ENCODE measurements around the gene SAT2.
"Not testable (repeated sequence)": the region's sequence is repeated elsewhere in the genome, so short reads cannot be mapped to it uniquely, and the experiment has no call there.

Gene SAT2

GRCh38 chr17:7611635-7612293 is 15.9 kb downstream of the SAT2 start:
- no peak overlapping the region for H2BK12ac ChIP-seq (ENCODE audit: low read length in 2 of 2)
- H3K9me3 ChIP-seq (ENCODE audit: control insufficient read depth, low read length) = no peaks in the 10 kb centered on the region
- H2BK15ac ChIP-seq (ENCODE audit: low read depth, poor library complexity, severe bottlenecking) = no peak overlapping the region
- no peak overlapping the region for H3K18ac ChIP-seq (ENCODE audit: low read depth in 1 of 2, low read length in 2 of 2)
- no peak overlapping the region for H3K23ac ChIP-seq (ENCODE audit: low read length in 2 of 2)
- no peak overlapping the region for H4K91ac ChIP-seq (ENCODE audit: low read length)
- no peak overlapping the region for H4K8ac ChIP-seq (ENCODE audit: low read length)
- H3K9ac ChIP-seq (ENCODE audit: low read length) = peak overlapping the region; percentile 37
- 67% methylated on average over 1 of the region's 3 CpGs for WGBS
- H3K27ac ChIP-seq (ENCODE audit: low read length, poor library complexity, severe bottlenecking) = no peak overlapping the region
- H3K36me3 ChIP-seq (ENCODE audit: control insufficient read depth in 1 of 2, insufficient read depth in 2 of 2, low read depth in 1 of 2, low read length in 2 of 2) = peaks cover 3 to 29% of the 10 kb centered on the region in 2 experiments
- DNase-seq = no peak
- H3K4me2 ChIP-seq (ENCODE audit: low read length, poor library complexity, severe bottlenecking) = peak overlapping the region; percentile 58
- peaks cover 2% of the 10 kb centered on the region for H3K79me1 ChIP-seq (replicated peaks; ENCODE audit: low read length, poor library complexity, severe bottlenecking)
- H3K4ac ChIP-seq (ENCODE audit: low read depth in 1 of 2, low read length in 2 of 2) = no peak overlapping the region
- no peak overlapping the region for H2AFZ ChIP-seq (ENCODE audit: low read depth, low read length)
- H2AK5ac ChIP-seq (ENCODE audit: low read length, severe bottlenecking) = peak overlapping the region; percentile 35
- H2BK5ac ChIP-seq (ENCODE audit: low read depth, low read length, poor library complexity, severe bottlenecking) = no peak overlapping the region
- H3K4me1 ChIP-seq (ENCODE audit: control insufficient read depth, insufficient read depth, low read depth, low read length) = peaks cover 4% of the 10 kb centered on the region
- H3K27me3 ChIP-seq (ENCODE audit: control insufficient read depth in 1 of 2, insufficient read depth in 1 of 2, low read length in 2 of 2) = no peaks in the 10 kb centered on the region
- no peak overlapping the region for H3K14ac ChIP-seq (ENCODE audit: low read length in 2 of 2)
- no peak overlapping the region for H2BK120ac ChIP-seq (ENCODE audit: low read depth, low read length)
- H3K4me3 ChIP-seq (ENCODE audit: insufficient read depth in 1 of 2, low read depth in 1 of 2, low read length in 2 of 2) = peak overlapping the region in 1 of 2 experiments; percentile 28

DNA sequence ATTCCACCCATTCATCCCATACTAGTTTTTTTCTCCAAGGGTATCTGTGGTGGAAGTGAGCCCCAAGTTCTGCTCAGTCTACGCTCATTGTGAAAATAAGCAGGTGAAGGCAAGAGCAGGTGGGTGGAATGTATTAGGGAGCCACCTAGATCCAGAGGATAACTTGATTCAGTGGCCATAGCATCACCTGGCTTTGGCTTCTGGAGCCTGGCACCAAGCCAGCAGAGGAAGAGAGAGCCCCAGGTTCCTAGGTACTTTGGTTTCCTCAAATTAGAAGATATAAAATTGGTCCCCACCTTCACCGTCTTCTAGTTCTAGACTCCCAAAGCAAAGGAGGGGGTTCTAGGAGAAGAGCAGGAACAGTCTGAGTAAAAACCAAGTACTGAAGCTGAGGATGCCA is 17.0 kb downstream of the SAT2 start:
- no peak overlapping the region for H4K91ac ChIP-seq (ENCODE audit: low read length)
- WGBS = 100% methylated on average over 2 of the region's 2 CpGs

GRCh38 chr17:7606280-7606679 is 21.3 kb downstream of the SAT2 start:
- no peak overlapping the region for H2AK5ac ChIP-seq (ENCODE audit: low read length, severe bottlenecking)
- no peaks in the 10 kb centered on the region for H3K9me3 ChIP-seq (ENCODE audit: control insufficient read depth, low read length)
- no peak overlapping the region for H2BK12ac ChIP-seq (ENCODE audit: low read length in 2 of 2)
- H3K14ac ChIP-seq (ENCODE audit: low read length in 2 of 2) = no peak overlapping the region
- no peak overlapping the region for H2BK15ac ChIP-seq (ENCODE audit: low read depth, poor library complexity, severe bottlenecking)
- H3K4me1 ChIP-seq (ENCODE audit: control insufficient read depth, insufficient read depth, low read depth, low read length) = peaks cover 1% of the 10 kb centered on the region
- H3K27me3 ChIP-seq (ENCODE audit: control insufficient read depth in 1 of 2, insufficient read depth in 1 of 2, low read length in 2 of 2) = no peaks in the 10 kb centered on the region
- DNase-seq = no peak
- peaks cover 34 to 63% of the 10 kb centered on the region in 2 experiments for H3K36me3 ChIP-seq (ENCODE audit: control insufficient read depth in 1 of 2, insufficient read depth in 2 of 2, low read depth in 1 of 2, low read length in 2 of 2)
- H3K18ac ChIP-seq (ENCODE audit: low read depth in 1 of 2, low read length in 2 of 2) = no peak overlapping the region
- H3K4ac ChIP-seq (ENCODE audit: low read depth in 1 of 2, low read length in 2 of 2) = no peak overlapping the region
- H3K9ac ChIP-seq (ENCODE audit: low read length) = no peak overlapping the region
- H3K23ac ChIP-seq (ENCODE audit: low read length in 2 of 2) = no peak overlapping the region
- no peak overlapping the region for H4K91ac ChIP-seq (ENCODE audit: low read length)
- no peak overlapping the region for H3K4me2 ChIP-seq (ENCODE audit: low read length, poor library complexity, severe bottlenecking)
- no peak overlapping the region for H2BK5ac ChIP-seq (ENCODE audit: low read depth, low read length, poor library complexity, severe bottlenecking)
- peaks cover 24% of the 10 kb centered on the region for H3K79me1 ChIP-seq (replicated peaks; ENCODE audit: low read length, poor library complexity, severe bottlenecking)
- 100% methylated on average over 4 of the region's 4 CpGs for WGBS
- no peak overlapping the region for H3K27ac ChIP-seq (ENCODE audit: low read length, poor library complexity, severe bottlenecking)
- no peak overlapping the region for H2AFZ ChIP-seq (ENCODE audit: low read depth, low read length)
- H2BK120ac ChIP-seq (ENCODE audit: low read depth, low read length) = no peak overlapping the region
- H4K8ac ChIP-seq (ENCODE audit: low read length) = no peak overlapping the region
- H3K4me3 ChIP-seq (ENCODE audit: insufficient read depth in 1 of 2, low read depth in 1 of 2, low read length in 2 of 2) = no peak overlapping the region

More for the DNA sequence above, 17.0 kb downstream of the SAT2 start:
- H3K23ac ChIP-seq (ENCODE audit: low read length in 2 of 2) = no peak overlapping the region
- no peak overlapping the region for H3K18ac ChIP-seq (ENCODE audit: low read depth in 1 of 2, low read length in 2 of 2)
- no peak overlapping the region for H2BK5ac ChIP-seq (ENCODE audit: low read depth, low read length, poor library complexity, severe bottlenecking)
- H3K4ac ChIP-seq (ENCODE audit: low read depth in 1 of 2, low read length in 2 of 2) = no peak overlapping the region
- no peak overlapping the region for H2BK12ac ChIP-seq (ENCODE audit: low read length in 2 of 2)
- H2AK5ac ChIP-seq (ENCODE audit: low read length, severe bottlenecking) = no peak overlapping the region
- no peak overlapping the region for H3K9ac ChIP-seq (ENCODE audit: low read length)
- no peak overlapping the region for H3K4me3 ChIP-seq (ENCODE audit: insufficient read depth in 1 of 2, low read depth in 1 of 2, low read length in 2 of 2)
- H3K14ac ChIP-seq (ENCODE audit: low read length in 2 of 2) = no peak overlapping the region
- H3K27ac ChIP-seq (ENCODE audit: low read length, poor library complexity, severe bottlenecking) = no peak overlapping the region
- H3K79me1 ChIP-seq (replicated peaks; ENCODE audit: low read length, poor library complexity, severe bottlenecking) = peaks cover 6% of the 10 kb centered on the region
- H2BK120ac ChIP-seq (ENCODE audit: low read depth, low read length) = no peak overlapping the region
- DNase-seq = no peak
- no peaks in the 10 kb centered on the region for H3K9me3 ChIP-seq (ENCODE audit: control insufficient read depth, low read length)
- peaks cover 3% of the 10 kb centered on the region for H3K4me1 ChIP-seq (ENCODE audit: control insufficient read depth, insufficient read depth, low read depth, low read length)
- H2BK15ac ChIP-seq (ENCODE audit: low read depth, poor library complexity, severe bottlenecking) = no peak overlapping the region
- peaks cover 3 to 37% of the 10 kb centered on the region in 2 experiments for H3K36me3 ChIP-seq (ENCODE audit: control insufficient read depth in 1 of 2, insufficient read depth in 2 of 2, low read depth in 1 of 2, low read length in 2 of 2)
- no peak overlapping the region for H4K8ac ChIP-seq (ENCODE audit: low read length)
- no peak overlapping the region for H2AFZ ChIP-seq (ENCODE audit: low read depth, low read length)
- no peak overlapping the region for H3K4me2 ChIP-seq (ENCODE audit: low read length, poor library complexity, severe bottlenecking)
- H3K27me3 ChIP-seq (ENCODE audit: control insufficient read depth in 1 of 2, insufficient read depth in 1 of 2, low read length in 2 of 2) = no peaks in the 10 kb centered on the region

GRCh38 chr17:7597561-7597960 is 30.1 kb downstream of the SAT2 start:
- not testable (repeated sequence) for H3K4me2 ChIP-seq (ENCODE audit: low read length, poor library complexity, severe bottlenecking); H3K27ac ChIP-seq (ENCODE audit: low read length, poor library complexity, severe bottlenecking); H2AK5ac ChIP-seq (ENCODE audit: low read length, severe bottlenecking); H3K4me1 ChIP-seq (ENCODE audit: control insufficient read depth, insufficient read depth, low read depth, low read length); H4K8ac ChIP-seq (ENCODE audit: low read length); H3K9ac ChIP-seq (ENCODE audit: low read length); H3K9me3 ChIP-seq (ENCODE audit: control insufficient read depth, low read length); H2BK15ac ChIP-seq (ENCODE audit: low read depth, poor library complexity, severe bottlenecking); H3K4me3 ChIP-seq (ENCODE audit: insufficient read depth in 1 of 2, low read depth in 1 of 2, low read length in 2 of 2); H3K27me3 ChIP-seq (ENCODE audit: control insufficient read depth in 1 of 2, insufficient read depth in 1 of 2, low read length in 2 of 2); H2BK120ac ChIP-seq (ENCODE audit: low read depth, low read length); H3K18ac ChIP-seq (ENCODE audit: low read depth in 1 of 2, low read length in 2 of 2); H3K14ac ChIP-seq (ENCODE audit: low read length in 2 of 2); H2BK12ac ChIP-seq (ENCODE audit: low read length in 2 of 2); H2BK5ac ChIP-seq (ENCODE audit: low read depth, low read length, poor library complexity, severe bottlenecking); H4K91ac ChIP-seq (ENCODE audit: low read length); H3K4ac ChIP-seq (ENCODE audit: low read depth in 1 of 2, low read length in 2 of 2); DNase-seq; H3K23ac ChIP-seq (ENCODE audit: low read length in 2 of 2); H2AFZ ChIP-seq (ENCODE audit: low read depth, low read length)
- peaks cover 36% of the 10 kb centered on the region for H3K79me1 ChIP-seq (replicated peaks; ENCODE audit: low read length, poor library complexity, severe bottlenecking)
- WGBS = 100% methylated on average over 1 of the region's 5 CpGs
- H3K36me3 ChIP-seq (ENCODE audit: control insufficient read depth in 1 of 2, insufficient read depth in 2 of 2, low read depth in 1 of 2, low read length in 2 of 2) = peaks cover 77 to 85% of the 10 kb centered on the region in 2 experiments

Data from mesenchymal stem cell (in vitro differentiated cells and primary cell).